Activated gamma-delta T cell treated with anti-CD3 and anti-CD28 coated beads, Interleukin-2, amount 50 U/mL, for 16 hours (primary cell): ENCODE measurements around the gene TEX14.
"Not testable (repeated sequence)": the region's sequence is repeated elsewhere in the genome, so short reads cannot be mapped to it uniquely, and the experiment has no call there.

ENCODE experiments used
- DNase-seq: peaks from one replicate; pipeline ENCODE4 v3.0.0-alpha.2; 2020; ENCODE audit warnings: low read depth

TEX14 gene

GRCh38 chr17:58565389-58566311 is 126.2 kb downstream of the TEX14 start:
- no peak for DNase-seq

- no peak for DNase-seq
Measured at GRCh38 chr17:58564971-58565370, 126.9 kb downstream of the TEX14 start.

- DNase-seq, result no peak
Measured at GRCh38 chr17:58564243-58564642, 127.6 kb downstream of the TEX14 start.

DNA sequence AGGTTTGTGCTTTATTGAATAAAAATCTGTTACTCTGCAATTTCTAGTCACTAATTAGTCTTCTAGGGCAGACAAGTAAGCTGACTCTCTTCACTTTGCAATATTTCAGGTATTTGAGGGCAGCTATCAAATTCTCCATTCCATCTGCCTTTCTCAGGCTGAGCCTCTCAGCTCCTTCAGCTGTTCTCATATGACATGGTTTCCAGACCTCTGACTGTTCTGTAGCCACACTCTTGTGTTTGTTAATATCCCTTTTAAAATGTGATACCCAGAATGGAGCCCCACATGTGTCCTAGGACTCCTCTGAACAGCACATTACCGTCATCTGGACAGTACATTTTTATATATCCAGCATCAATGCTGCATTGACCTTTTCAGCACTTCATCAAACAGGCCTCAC is 131.3 kb downstream of the TEX14 start:
- DNase-seq, result no peak

GRCh38 chr17:58557981-58558380 is 133.9 kb downstream of the TEX14 start:
- DNase-seq, result no peak

GRCh38 chr17:58556833-58557250 is 135.0 kb downstream of the TEX14 start:
- no peak for DNase-seq

GRCh38 chr17:58555109-58555508 is 136.7 kb downstream of the TEX14 start:
- not testable (repeated sequence) for DNase-seq

GRCh38 chr17:58541249-58541648 is 150.6 kb downstream of the TEX14 start:
- DNase-seq, result no peak

DNA sequence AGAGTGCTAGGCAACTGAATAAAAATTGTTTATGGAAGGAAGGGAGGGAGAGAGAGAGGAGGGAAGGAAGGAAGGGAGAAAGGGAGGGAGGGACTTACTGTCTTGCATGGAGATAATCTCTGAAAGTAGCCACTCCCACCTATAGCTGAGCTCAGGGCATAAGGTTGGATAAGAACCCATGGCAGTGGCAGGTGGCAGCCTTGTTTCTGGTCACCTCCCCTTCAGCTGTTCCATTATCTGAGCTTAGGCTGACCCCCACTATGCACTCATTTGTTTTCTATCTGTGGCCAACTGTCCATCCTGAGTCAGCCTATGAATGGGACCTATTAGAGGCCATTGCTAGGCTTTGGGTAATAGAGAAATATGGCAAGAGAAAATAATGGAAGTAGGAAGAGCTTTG is 152.1 kb downstream of the TEX14 start:
- DNase-seq, result no peak

- no peak for DNase-seq
Measured at GRCh38 chr17:58538811-58539409, 152.9 kb downstream of the TEX14 start.

- DNase-seq, result no peak
Measured at GRCh38 chr17:58537266-58537665, 154.6 kb downstream of the TEX14 start.

DNA sequence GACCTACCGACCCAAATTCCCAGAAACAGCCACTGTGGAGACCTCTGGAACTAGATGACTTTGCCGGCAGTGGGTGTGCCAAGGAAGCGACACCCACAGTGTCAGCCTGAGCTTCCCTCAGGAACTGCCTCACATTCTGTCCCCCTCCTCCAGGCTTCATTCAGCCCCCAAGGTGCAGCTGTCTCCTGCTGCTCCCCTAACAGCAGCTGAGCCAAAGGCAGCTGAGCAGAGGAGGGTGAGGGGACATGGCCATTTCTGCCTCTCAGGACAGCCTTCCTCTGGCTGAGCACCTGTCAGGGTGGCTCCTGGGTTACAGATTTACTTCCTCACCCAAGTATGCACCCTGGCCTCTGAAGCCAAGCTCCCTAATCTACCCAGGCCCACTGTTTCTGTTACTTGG is 155.3 kb downstream of the TEX14 start:
- no peak for DNase-seq

GRCh38 chr17:58535431-58535830 is 156.4 kb downstream of the TEX14 start:
- no peak for DNase-seq

DNA sequence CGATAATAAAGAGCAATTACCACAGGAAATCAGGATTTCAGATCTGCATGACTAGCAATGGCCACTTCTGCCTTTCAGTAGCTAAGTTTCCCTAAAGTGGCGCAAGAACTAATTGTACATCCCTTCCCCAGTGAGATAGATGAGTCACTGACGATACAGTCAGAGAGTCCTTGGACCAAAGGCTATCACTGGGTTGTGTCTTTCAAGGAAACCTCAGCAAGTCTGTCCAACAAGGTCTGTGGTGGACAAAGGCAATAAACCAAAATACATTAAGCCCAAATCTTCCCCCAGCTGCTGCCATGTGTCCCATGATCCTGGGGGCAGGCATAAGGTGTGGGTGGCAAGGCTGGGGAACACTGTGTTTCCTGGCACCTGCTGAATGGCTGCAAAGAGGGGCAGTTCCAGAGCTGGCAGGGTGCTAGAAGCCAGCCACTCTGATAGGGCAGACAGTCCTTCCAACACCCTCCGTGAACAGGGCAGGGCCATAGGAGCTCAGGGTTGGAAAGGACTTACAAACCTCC is 156.9 kb downstream of the TEX14 start:
- DNase-seq, result no peak

- no peak for DNase-seq
Measured at GRCh38 chr17:58534331-58534730, 157.5 kb downstream of the TEX14 start.

GRCh38 chr17:58533616-58534188 is 158.1 kb downstream of the TEX14 start:
- DNase-seq, result no peak

GRCh38 chr17:58532555-58532951 is 159.3 kb downstream of the TEX14 start:
- no peak for DNase-seq

DNA sequence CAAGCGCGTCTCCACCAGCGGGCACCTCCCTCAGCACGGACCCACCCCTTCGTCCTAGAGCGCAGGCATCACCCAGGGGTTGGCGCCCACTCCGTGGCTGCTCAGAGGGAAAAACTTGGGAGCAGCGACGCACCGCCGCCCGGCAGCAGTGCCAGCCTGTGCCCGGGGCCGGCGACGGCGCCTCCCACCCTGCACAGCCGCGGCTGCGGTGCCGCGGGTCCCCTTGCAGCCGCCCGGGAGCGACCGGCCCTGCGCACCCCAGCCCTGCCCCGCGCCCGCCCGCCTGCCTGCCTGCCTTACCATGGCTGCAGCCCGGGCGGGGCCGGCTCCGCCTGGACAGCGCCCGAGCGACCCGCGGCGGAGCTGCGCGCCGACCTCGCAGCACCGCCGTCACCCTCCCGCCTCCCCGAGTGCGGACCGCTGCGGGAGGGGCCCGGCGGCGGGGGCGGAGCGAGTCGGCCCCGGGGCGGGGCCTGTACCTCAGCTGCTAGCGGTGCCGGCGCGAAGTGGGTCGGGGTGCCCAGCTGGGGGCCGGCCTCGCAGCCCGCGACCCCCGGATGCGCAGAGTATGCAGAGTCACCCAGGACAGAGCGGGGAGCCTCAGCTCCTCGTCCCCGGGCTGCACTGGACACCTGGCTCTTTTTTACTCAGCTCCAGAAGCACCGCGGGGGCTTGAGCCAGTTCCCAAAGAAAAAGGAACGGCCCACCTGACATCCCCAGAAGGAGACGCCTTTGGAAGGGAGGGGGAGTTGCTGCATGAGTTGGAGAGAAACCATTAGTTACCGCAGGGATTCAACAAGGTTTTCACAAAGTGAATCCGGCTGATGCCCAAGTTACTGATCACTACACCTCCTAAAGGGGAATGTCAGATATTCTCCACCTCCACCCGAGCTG is 159.9 kb downstream of the TEX14 start:
- peak; percentile 36 for DNase-seq

DNA sequence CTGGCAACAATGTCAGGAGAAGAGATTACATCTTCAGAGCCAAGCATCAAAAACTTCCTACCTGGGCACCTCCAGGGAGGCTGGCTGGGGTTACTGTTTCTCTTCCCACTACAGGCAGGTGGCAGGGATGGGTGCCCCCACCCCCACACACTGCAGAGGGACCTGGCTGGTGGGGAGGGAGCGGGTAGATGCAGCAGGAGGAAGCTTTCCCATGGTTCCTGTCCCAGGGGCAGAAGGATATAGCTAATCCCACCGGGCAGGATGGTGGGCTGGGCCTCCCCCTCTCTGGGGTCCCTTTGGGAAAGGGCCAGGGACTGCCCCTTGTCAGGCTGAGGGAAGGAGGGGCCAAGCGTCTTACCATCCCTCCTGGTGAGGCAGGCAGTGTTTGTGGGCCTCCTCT is 160.7 kb downstream of the TEX14 start:
- DNase-seq, result no peak

- DNase-seq, result no peak
Measured at GRCh38 chr17:58530655-58531054, 161.2 kb downstream of the TEX14 start.

GRCh38 chr17:58529275-58529674 is 162.6 kb downstream of the TEX14 start:
- no peak for DNase-seq

DNA sequence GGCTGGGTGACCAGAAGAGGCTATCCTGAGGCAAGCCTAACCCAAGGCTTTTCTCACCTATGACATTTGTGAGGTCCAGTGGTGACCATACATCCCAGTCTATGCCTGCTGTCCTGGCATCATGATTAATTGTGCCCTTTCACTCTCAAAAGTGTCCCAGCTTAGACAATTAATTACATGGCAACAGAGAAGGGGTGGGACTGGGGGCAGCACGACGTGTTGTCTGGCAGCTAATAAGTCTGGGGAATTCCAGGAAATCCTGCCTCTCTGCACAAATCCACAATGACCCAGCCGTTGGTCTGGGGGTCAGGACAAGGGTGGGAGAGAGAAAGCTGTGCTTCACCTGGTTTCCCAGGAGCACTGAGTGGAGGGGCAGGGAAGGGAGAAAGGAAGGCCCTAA is 163.4 kb downstream of the TEX14 start:
- no peak for DNase-seq
